ENCODE measurements around the gene CDR2L. TPM values are rescaled to one million over a fixed set of nuclear protein-coding genes. Genes with fewer than 3 reads are reported as not detected.
A peak's percentile ranks its signal among the peaks of the same experiment; 100 is the strongest.
"Not testable (repeated sequence)": the region's sequence is repeated elsewhere in the genome, so short reads cannot be mapped to it uniquely, and the experiment has no call there.

Gene CDR2L
- total RNA-seq, 2 donors from 2014 or later = 0.56 to 1.2 TPM

GRCh38 chr17:74982663-74983313 lies 4.6 kb upstream of the CDR2L start:
- H3K9me3 Mint-ChIP-seq; H3K27ac Mint-ChIP-seq; H3K4me1 Mint-ChIP-seq; ATAC-seq (replicated peaks); H3K27me3 Mint-ChIP-seq; H3K36me3 Mint-ChIP-seq (ENCODE audit: low read depth): not testable (repeated sequence)
- H3K4me3 Mint-ChIP-seq = peak overlapping the region; percentile 90

GRCh38 chr17:74986206-74986576 lies 1.2 kb upstream of the CDR2L start:
- H3K27ac Mint-ChIP-seq = no peak overlapping the region
- no peak overlapping the region for H3K4me3 Mint-ChIP-seq
- no peaks in the 10 kb centered on the region for H3K9me3 Mint-ChIP-seq
- H3K36me3 Mint-ChIP-seq (ENCODE audit: low read depth) = no peaks in the 10 kb centered on the region
- no peak for ATAC-seq (replicated peaks)
- peaks cover 5% of the 10 kb centered on the region for H3K4me1 Mint-ChIP-seq
- H3K27me3 Mint-ChIP-seq = no peaks in the 10 kb centered on the region

- Mint-ChIP-seq H3K4me3 (peak overlapping the region; percentile 50), H3K27ac (no peak overlapping the region), H3K27me3 (no peaks in the 10 kb centered on the region), H3K36me3 (ENCODE audit: low read depth) (no peaks in the 10 kb centered on the region), H3K9me3 (no peaks in the 10 kb centered on the region), H3K4me1 (no peaks in the 10 kb centered on the region)
- peak; percentile 64 for ATAC-seq (replicated peaks)
Measured at GRCh38 chr17:74987909-74988711, 678 bp downstream of the CDR2L start.

GRCh38 chr17:74990581-74991105 lies 3.2 kb downstream of the CDR2L start:
- Mint-ChIP-seq H3K27me3 (no peaks in the 10 kb centered on the region), H3K9me3 (no peaks in the 10 kb centered on the region), H3K27ac (no peak overlapping the region), H3K36me3 (ENCODE audit: low read depth) (no peaks in the 10 kb centered on the region), H3K4me3 (no peak overlapping the region), H3K4me1 (no peaks in the 10 kb centered on the region)
- ATAC-seq (replicated peaks) = no peak

GRCh38 chr17:74992223-74992622 lies 4.8 kb downstream of the CDR2L start:
- Mint-ChIP-seq H3K4me3 (no peak overlapping the region), H3K27ac (no peak overlapping the region), H3K36me3 (ENCODE audit: low read depth) (no peaks in the 10 kb centered on the region), H3K27me3 (no peaks in the 10 kb centered on the region), H3K9me3 (no peaks in the 10 kb centered on the region), H3K4me1 (no peaks in the 10 kb centered on the region)
- ATAC-seq (replicated peaks) = no peak

GRCh38 chr17:74994440-74994839 lies 7.0 kb downstream of the CDR2L start:
- H3K36me3 Mint-ChIP-seq (ENCODE audit: low read depth) = no peaks in the 10 kb centered on the region
- no peaks in the 10 kb centered on the region for H3K27me3 Mint-ChIP-seq
- no peak overlapping the region for H3K4me3 Mint-ChIP-seq
- H3K4me1 Mint-ChIP-seq = no peaks in the 10 kb centered on the region
- no peak for ATAC-seq (replicated peaks)
- no peaks in the 10 kb centered on the region for H3K9me3 Mint-ChIP-seq
- no peak overlapping the region for H3K27ac Mint-ChIP-seq

- H3K9me3 Mint-ChIP-seq = no peaks in the 10 kb centered on the region
- H3K27ac Mint-ChIP-seq = no peak overlapping the region
- H3K36me3 Mint-ChIP-seq (ENCODE audit: low read depth) = no peaks in the 10 kb centered on the region
- ATAC-seq (replicated peaks) = no peak
- no peak overlapping the region for H3K4me3 Mint-ChIP-seq
- no peaks in the 10 kb centered on the region for H3K4me1 Mint-ChIP-seq
- no peaks in the 10 kb centered on the region for H3K27me3 Mint-ChIP-seq
Measured at GRCh38 chr17:74995847-74996246, 8.4 kb downstream of the CDR2L start.

GRCh38 chr17:74998783-74999182 lies 11.4 kb downstream of the CDR2L start:
- Mint-ChIP-seq H3K27ac (peak overlapping the region; percentile 38), H3K9me3 (no peaks in the 10 kb centered on the region), H3K36me3 (ENCODE audit: low read depth) (no peaks in the 10 kb centered on the region), H3K27me3 (no peaks in the 10 kb centered on the region), H3K4me1 (no peaks in the 10 kb centered on the region), H3K4me3 (no peak overlapping the region)
- ATAC-seq (replicated peaks) = no peak

GRCh38 chr17:74999523-74999922 lies 12.1 kb downstream of the CDR2L start:
- no peak overlapping the region for H3K4me3 Mint-ChIP-seq
- H3K27me3 Mint-ChIP-seq = no peaks in the 10 kb centered on the region
- no peaks in the 10 kb centered on the region for H3K36me3 Mint-ChIP-seq (ENCODE audit: low read depth)

GRCh38 chr17:75001915-75002843 lies 14.7 kb downstream of the CDR2L start:
- H3K36me3 Mint-ChIP-seq (ENCODE audit: low read depth) = no peaks in the 10 kb centered on the region
- no peak for ATAC-seq (replicated peaks)
- H3K4me1 Mint-ChIP-seq = no peaks in the 10 kb centered on the region
- H3K27me3 Mint-ChIP-seq = no peaks in the 10 kb centered on the region
- H3K27ac Mint-ChIP-seq = no peak overlapping the region
- H3K4me3 Mint-ChIP-seq = no peak overlapping the region
- no peaks in the 10 kb centered on the region for H3K9me3 Mint-ChIP-seq

More at GRCh38 chr17:74999523-74999922, 12.1 kb downstream of the CDR2L start:
- H3K9me3 Mint-ChIP-seq = no peaks in the 10 kb centered on the region
- ATAC-seq (replicated peaks) = no peak
- no peak overlapping the region for H3K27ac Mint-ChIP-seq
- no peaks in the 10 kb centered on the region for H3K4me1 Mint-ChIP-seq

- Mint-ChIP-seq H3K4me3 (no peak overlapping the region), H3K27me3 (no peaks in the 10 kb centered on the region), H3K36me3 (ENCODE audit: low read depth) (no peaks in the 10 kb centered on the region), H3K9me3 (no peaks in the 10 kb centered on the region), H3K4me1 (no peaks in the 10 kb centered on the region), H3K27ac (no peak overlapping the region)
- no peak for ATAC-seq (replicated peaks)
Measured at GRCh38 chr17:75003070-75003956, 15.9 kb downstream of the CDR2L start.

GRCh38 chr17:75003957-75004355 lies 16.5 kb downstream of the CDR2L start:
- H3K27ac Mint-ChIP-seq = no peak overlapping the region
- H3K9me3 Mint-ChIP-seq = no peaks in the 10 kb centered on the region
- ATAC-seq (replicated peaks) = no peak
- H3K36me3 Mint-ChIP-seq (ENCODE audit: low read depth) = no peaks in the 10 kb centered on the region
- H3K4me3 Mint-ChIP-seq = no peak overlapping the region
- no peaks in the 10 kb centered on the region for H3K27me3 Mint-ChIP-seq
- no peaks in the 10 kb centered on the region for H3K4me1 Mint-ChIP-seq

- Mint-ChIP-seq H3K36me3 (ENCODE audit: low read depth) (no peaks in the 10 kb centered on the region), H3K4me3 (no peak overlapping the region), H3K27ac (no peak overlapping the region), H3K4me1 (no peaks in the 10 kb centered on the region), H3K9me3 (no peaks in the 10 kb centered on the region), H3K27me3 (no peaks in the 10 kb centered on the region)
- ATAC-seq (replicated peaks) = no peak
Measured at GRCh38 chr17:75004371-75004770, 16.9 kb downstream of the CDR2L start.

- ATAC-seq (replicated peaks) = no peak
- Mint-ChIP-seq H3K9me3 (no peaks in the 10 kb centered on the region), H3K27ac (no peak overlapping the region), H3K4me1 (no peaks in the 10 kb centered on the region), H3K36me3 (ENCODE audit: low read depth) (no peaks in the 10 kb centered on the region), H3K4me3 (no peak overlapping the region), H3K27me3 (no peaks in the 10 kb centered on the region)
Measured at GRCh38 chr17:75005291-75005690, 17.9 kb downstream of the CDR2L start.
